Kidney (tissue), 14 donors: Measurements from ENCODE around the gene GMPR2. TPM values are rescaled to one million over a fixed set of nuclear protein-coding genes. Genes with fewer than 3 reads are reported as not detected.

Experiments used
- DNase-seq, 5 donors: peaks; one replicate each; pipeline ENCODE4 v3.0.0-alpha.2; 2013 to 2020
- FAIRE-seq: peaks from 2 replicates; lab custom pipeline; 2012; peaks lifted over from hg19 to GRCh38; lab: Jason Lieb, UNC
- H3K27ac ChIP-seq, 2 donors: one replicate each; pipeline ENCODE4 v1.7.0; 2013; ENCODE audit warnings: low read depth in 2 of 2, low read length in 2 of 2, inconsistent platforms in 1 of 2
- H3K27me3 ChIP-seq: one replicate; pipeline ENCODE4 v1.7.1; 2013; ENCODE audit warnings: low read length, inconsistent platforms; ENCODE audit not compliant: control insufficient read depth, insufficient read depth
- H3K36me3 ChIP-seq, 3 donors: one replicate each; pipeline versions ENCODE4 v1.7.0 to v1.7.1; 2013; ENCODE audit warnings: low read length in 3 of 3, control low read depth in 1 of 3, inconsistent platforms in 1 of 3; ENCODE audit not compliant: insufficient read depth in 3 of 3, control insufficient read depth in 2 of 3
- H3K4me1 ChIP-seq, 3 donors: one replicate each; pipeline versions ENCODE4 v1.7.0 to v1.7.1; 2013; ENCODE audit warnings: low read length in 3 of 3, inconsistent platforms in 1 of 3, low read depth in 1 of 3; ENCODE audit not compliant: control insufficient read depth in 2 of 3, insufficient read depth in 2 of 3
- H3K4me3 ChIP-seq, 3 donors: one replicate each; pipeline versions ENCODE4 v1.7.0 to v1.8.1; 2013; ENCODE audit warnings: low read length in 3 of 3, control low read depth in 1 of 3, inconsistent platforms in 1 of 3
- H3K9ac ChIP-seq, 3 donors: one replicate each; pipeline versions ENCODE4 v1.7.0 to v1.7.1; 2013; ENCODE audit warnings: low read length in 3 of 3, control low read depth in 1 of 3, inconsistent platforms in 1 of 3
- H3K9me3 ChIP-seq, 3 donors: one replicate each; pipeline versions ENCODE4 v1.7.0 to v1.7.1; 2013; ENCODE audit warnings: low read length in 3 of 3, control low read depth in 1 of 3, inconsistent platforms in 1 of 3; ENCODE audit not compliant: control insufficient read depth in 2 of 3, insufficient read depth in 1 of 3
- CTCF ChIP-seq: IDR thresholded peaks from 3 replicates; pipeline ENCODE4 v1.5.1; 2012; ENCODE audit warnings: mild to moderate bottlenecking, moderate library complexity, borderline replicate concordance; ENCODE audit not compliant: insufficient read depth; ENCODE audit errors: extremely low read depth
- intact Hi-C: fragments of 100-400 bp; cut with DNase I; formaldehyde crosslinking; loops from one replicate; pipeline ENCODE4 v1.11.1; 2022
- polyA plus RNA-seq: library from polyadenylated mRNA; stranded (reverse); fragments of 350-450 nt; fragmentation: Illumina TruSeq; extraction: RNeasy Lipid Tissue Mini Kit (QIAGEN cat#74804); gene quantifications from one replicate; pipeline ENCODE4 v1.2.3, GENCODE V29; 2014; ENCODE audit warnings: low read depth, low replicate concordance; ENCODE audit not compliant: insufficient read depth
- total RNA-seq: library from RNA; stranded (reverse); fragmentation: NEBNext Ultra II Directional; extraction: Animal tissue kit (Norgen Biotek cat#: 25700); gene quantifications from one replicate; pipeline ENCODE4 v1.2.1, GENCODE V29; 2021
- donor health status: control.
- donor health status: control.
- donor health status: control.
- donor health status: control.
- donor health status: control.
- donor health status: DM: yes; HTN: yes; CAD: no.
- donor health status: Normal renal cell carcinoma (clear cell type).

Gene GMPR2
- total and polyA plus RNA-seq, 2 donors from 2014 or later = 75.0 to 92.5 TPM

- Histone ChIP-seq H3K9me3 (no peaks in the 10 kb centered on the region), H3K9ac (no peak overlapping the region), H3K27me3 (no peaks in the 10 kb centered on the region), H3K36me3 (peaks cover 7 to 44% (median 36%) of the 10 kb centered on the region in 3 donors), H3K27ac (no peak overlapping the region), H3K4me3 (no peak overlapping the region), H3K4me1 (no peaks in the 10 kb centered on the region)
- no peak for TF ChIP-seq CTCF
- FAIRE-seq (no peak), DNase-seq (no peak)
- intact Hi-C loops = no loop called here
Observed at GRCh38 chr14:24206260-24207103, 26.2 kb upstream of the GMPR2 start.

GRCh38 chr14:24207104-24207551 is 25.6 kb upstream of the GMPR2 start:
- intact Hi-C loops = no loop called here
- no peak for FAIRE-seq
- Histone ChIP-seq H3K4me3 (no peak overlapping the region), H3K27me3 (no peaks in the 10 kb centered on the region), H3K9ac (no peak overlapping the region), H3K9me3 (no peaks in the 10 kb centered on the region), H3K36me3 (peaks cover 7 to 47% (median 36%) of the 10 kb centered on the region in 3 donors), H3K27ac (no peak overlapping the region), H3K4me1 (no peaks in the 10 kb centered on the region)
- DNase-seq = no peak
- TF ChIP-seq CTCF = no peak

GRCh38 chr14:24207625-24208024 is 25.1 kb upstream of the GMPR2 start:
- no peak for TF ChIP-seq CTCF
- peaks cover 7 to 47% (median 36%) of the 10 kb centered on the region in 3 donors for H3K36me3 ChIP-seq

More at GRCh38 chr14:24207625-24208024, 25.1 kb upstream of the GMPR2 start:
- peaks cover 0 to 3% (median 0%) of the 10 kb centered on the region in 3 donors for H3K4me1 ChIP-seq
- no peak overlapping the region for H3K4me3 ChIP-seq
- no peak overlapping the region for H3K27ac ChIP-seq
- FAIRE-seq (no peak), DNase-seq (no peak)
- intact Hi-C loops = no loop called here
- H3K9me3 ChIP-seq = no peaks in the 10 kb centered on the region
- H3K9ac ChIP-seq = no peak overlapping the region
- H3K27me3 ChIP-seq = no peaks in the 10 kb centered on the region
